Fibroblast of lung (primary cell): Measurements from ENCODE around the gene PHTF2.

Experiments used
- CTCF ChIP-seq, 2 donors: IDR thresholded peaks in 1 of 2; conservative IDR thresholded peaks in 1 of 2; 1 replicate in 1 of 2; 2 replicates in 1 of 2; pipeline ENCODE4 v1.5.1; 2011 to 2012; ENCODE audit warnings: low read length in 2 of 2, control low read depth in 1 of 2, inconsistent platforms in 1 of 2, low read depth in 1 of 2, mild to moderate bottlenecking in 1 of 2
- EZH2 ChIP-seq: IDR thresholded peaks from 2 replicates; pipeline ENCODE4 v1.5.1; 2012; ENCODE audit warnings: low read length, control low read depth, mild to moderate bottlenecking; ENCODE audit errors: missing control alignments

GRCh38 chr7:77760809-77761453 lies 37.6 kb upstream of the PHTF2 start:
- TF ChIP-seq CTCF (conservative IDR thresholded peaks at IDR 0.05 in 1 of 2, IDR thresholded peaks at IDR 0.05 in 1 of 2; ENCODE audit: low read depth in 1 of 2, low read length in 2 of 2) (no peak), EZH2 (no peak)
